ENCODE results near the gene VPS54. TPM values are rescaled to one million over a fixed set of nuclear protein-coding genes. Genes with fewer than 3 reads are reported as not detected.
"Not testable (repeated sequence)": the region's sequence is repeated elsewhere in the genome, so short reads cannot be mapped to it uniquely, and the experiment has no call there.

Gene VPS54
- polyA plus RNA-seq, 4 donors: 41.2 to 53.9 (median 52.0) TPM

GRCh38 chr2:63932104-63932503 lies 87.1 kb downstream of the VPS54 start:
- DNase-seq (ENCODE audit: low read depth in 4 of 4, low spot score in 3 of 4): not testable (repeated sequence)

- no peak for DNase-seq (ENCODE audit: low read depth in 4 of 4, low spot score in 3 of 4)
Observed at GRCh38 chr2:63926815-63927214, 92.4 kb downstream of the VPS54 start.

GRCh38 chr2:63914311-63914710 lies 104.9 kb downstream of the VPS54 start:
- no peak for DNase-seq (ENCODE audit: low read depth in 4 of 4, low spot score in 3 of 4)

GRCh38 chr2:63903003-63903402 lies 116.2 kb downstream of the VPS54 start:
- no peak for DNase-seq (ENCODE audit: low read depth in 4 of 4, low spot score in 3 of 4)

GRCh38 chr2:63902149-63902548 lies 117.1 kb downstream of the VPS54 start:
- no peak for DNase-seq (ENCODE audit: low read depth in 4 of 4, low spot score in 3 of 4)

- DNase-seq (ENCODE audit: low read depth in 4 of 4, low spot score in 3 of 4): no peak
Observed at GRCh38 chr2:63899639-63900038, 119.6 kb downstream of the VPS54 start.

- no peak for DNase-seq (ENCODE audit: low read depth in 4 of 4, low spot score in 3 of 4)
Observed at GRCh38 chr2:63898839-63899238, 120.4 kb downstream of the VPS54 start.

- no peak for DNase-seq (ENCODE audit: low read depth in 4 of 4, low spot score in 3 of 4)
Observed at GRCh38 chr2:63894167-63894566, 125.1 kb downstream of the VPS54 start.

- no peak for DNase-seq (ENCODE audit: low read depth in 4 of 4, low spot score in 3 of 4)
Observed at GRCh38 chr2:63893163-63893562, 126.1 kb downstream of the VPS54 start.

- no peak for DNase-seq (ENCODE audit: low read depth in 4 of 4, low spot score in 3 of 4)
Observed at GRCh38 chr2:63891488-63892030, 127.7 kb downstream of the VPS54 start.

GRCh38 chr2:63890678-63891077 lies 128.6 kb downstream of the VPS54 start:
- no peak for DNase-seq (ENCODE audit: low read depth in 4 of 4, low spot score in 3 of 4)

GRCh38 chr2:63888490-63889402 lies 130.5 kb downstream of the VPS54 start:
- DNase-seq (ENCODE audit: low read depth in 4 of 4, low spot score in 3 of 4): peak; percentile 22 to 31 (median 26)

- DNase-seq (ENCODE audit: low read depth in 4 of 4, low spot score in 3 of 4): no peak
Observed at GRCh38 chr2:63888053-63888452, 131.2 kb downstream of the VPS54 start.

GRCh38 chr2:63886445-63886844 lies 132.8 kb downstream of the VPS54 start:
- no peak for DNase-seq (ENCODE audit: low read depth in 4 of 4, low spot score in 3 of 4)

- DNase-seq (ENCODE audit: low read depth in 4 of 4, low spot score in 3 of 4): no peak
Observed at GRCh38 chr2:63882395-63883105, 136.7 kb downstream of the VPS54 start.

- DNase-seq (ENCODE audit: low read depth in 4 of 4, low spot score in 3 of 4): no peak
Observed at GRCh38 chr2:63881205-63881604, 138.0 kb downstream of the VPS54 start.

- DNase-seq (ENCODE audit: low read depth in 4 of 4, low spot score in 3 of 4): no peak
Observed at GRCh38 chr2:63880625-63881024, 138.6 kb downstream of the VPS54 start.

GRCh38 chr2:63879876-63880433 lies 139.3 kb downstream of the VPS54 start:
- DNase-seq (ENCODE audit: low read depth in 4 of 4, low spot score in 3 of 4): no peak

GRCh38 chr2:63878486-63878885 lies 140.7 kb downstream of the VPS54 start:
- DNase-seq (ENCODE audit: low read depth in 4 of 4, low spot score in 3 of 4): no peak

GRCh38 chr2:63876311-63876710 lies 142.9 kb downstream of the VPS54 start:
- DNase-seq (ENCODE audit: low read depth in 4 of 4, low spot score in 3 of 4): no peak

GRCh38 chr2:63875559-63876245 lies 143.5 kb downstream of the VPS54 start:
- DNase-seq (ENCODE audit: low read depth in 4 of 4, low spot score in 3 of 4): no peak

Data from right renal pelvis (tissue), 4 donors.